HG02884 (cell line): Measurements from ENCODE around the gene SLC47A2.

Experiments
- ATAC-seq: cut with Tn5 transposase; IDR thresholded peaks from one replicate; pipeline ENCODE4 v1.9.1; 2021; ENCODE audit warnings: mild to moderate bottlenecking, moderate library complexity; ENCODE audit not compliant: unreplicated experiment

SLC47A2 gene

GRCh38 chr17:19728084-19728495 lies 11.7 kb upstream of the SLC47A2 start:
- no peak for ATAC-seq

- no peak for ATAC-seq
Measured at GRCh38 chr17:19727501-19728078, 11.2 kb upstream of the SLC47A2 start.

GRCh38 chr17:19726631-19727376 lies 10.4 kb upstream of the SLC47A2 start:
- ATAC-seq = no peak

- no peak for ATAC-seq
Measured at GRCh38 chr17:19725486-19725885, 9.1 kb upstream of the SLC47A2 start.

- no peak for ATAC-seq
Measured at GRCh38 chr17:19724501-19725420, 8.4 kb upstream of the SLC47A2 start.

- no peak for ATAC-seq
Measured at GRCh38 chr17:19723964-19724363, 7.6 kb upstream of the SLC47A2 start.

- ATAC-seq = no peak
Measured at GRCh38 chr17:19720631-19721426, 4.4 kb upstream of the SLC47A2 start.

- no peak for ATAC-seq
Measured at GRCh38 chr17:19720210-19720475, 3.8 kb upstream of the SLC47A2 start.

- no peak for ATAC-seq
Measured at GRCh38 chr17:19719355-19720209, 3.2 kb upstream of the SLC47A2 start.

- no peak for ATAC-seq
Measured at GRCh38 chr17:19718613-19719354, 2.4 kb upstream of the SLC47A2 start.

GRCh38 chr17:19718041-19718612 lies 1.7 kb upstream of the SLC47A2 start:
- no peak for ATAC-seq

- ATAC-seq = no peak
Measured at GRCh38 chr17:19717411-19717908, 1.1 kb upstream of the SLC47A2 start.

GRCh38 chr17:19717031-19717360 lies 612 bp upstream of the SLC47A2 start:
- no peak for ATAC-seq

GRCh38 chr17:19714542-19715411 lies 1.6 kb downstream of the SLC47A2 start:
- ATAC-seq = no peak

- ATAC-seq = no peak
Measured at GRCh38 chr17:19713901-19714361, 2.5 kb downstream of the SLC47A2 start.

GRCh38 chr17:19713462-19713861 lies 2.9 kb downstream of the SLC47A2 start:
- ATAC-seq = no peak

GRCh38 chr17:19712436-19713004 lies 3.9 kb downstream of the SLC47A2 start:
- no peak for ATAC-seq

- ATAC-seq = no peak
Measured at GRCh38 chr17:19709841-19710240, 6.5 kb downstream of the SLC47A2 start.
